HepG2 (cell line): ENCODE data around the gene COASY. TPM values are rescaled to one million over a fixed set of nuclear protein-coding genes. Genes with fewer than 3 reads are reported as not detected.
A peak's percentile ranks its signal among the peaks of the same experiment; 100 is the strongest.

Experiments used
- BCL6 ChIP-seq: IDR thresholded peaks from 2 replicates; pipeline ENCODE4 v1.6.1; 2016; ENCODE audit warnings: missing genetic modification reagents, missing compliant biosample characterization
- CEBPG ChIP-seq: IDR thresholded peaks from 2 replicates; pipeline ENCODE4 v1.6.1; 2016
- GTF3A ChIP-seq: sonication (generic); formaldehyde crosslinking; conservative IDR thresholded peaks from 2 replicates; pipeline ENCODE4 v1.4.0; 2020; ENCODE audit warnings: mild to moderate bottlenecking, missing genetic modification reagents
- KMT2B ChIP-seq: IDR thresholded peaks from 2 replicates; pipeline ENCODE4 v1.6.1; 2016; ENCODE audit warnings: missing genetic modification reagents, missing compliant biosample characterization
- NCOA5 ChIP-seq: sonication (generic); formaldehyde crosslinking; IDR thresholded peaks from 2 replicates; pipeline ENCODE4 v1.4.0; 2020; ENCODE audit warnings: missing genetic modification reagents
- NFE2L2 ChIP-seq: fragments of 150-350 bp; IDR thresholded peaks from 2 replicates; pipeline ENCODE4 v1.6.1; 2014; ENCODE audit warnings: low read length
- PCBP2 ChIP-seq: fragments of 200-400 bp; formaldehyde crosslinking; optimal IDR thresholded peaks from 2 replicates; pipeline ENCODE3; 2018; ENCODE audit warnings: low read length, low read depth; ENCODE audit not compliant: poor library complexity, severe bottlenecking
- RAD21 ChIP-seq: fragments of 450-650 bp; formaldehyde crosslinking; IDR thresholded peaks from 2 replicates; pipeline ENCODE4 v1.5.0; 2020; ENCODE audit warnings: mild to moderate bottlenecking
- RERE ChIP-seq: IDR thresholded peaks from 2 replicates; pipeline ENCODE4 v1.6.1; 2016; ENCODE audit warnings: low read depth, missing genetic modification reagents, missing compliant biosample characterization
- RNF2 ChIP-seq: fragments of 450-650 bp; conservative IDR thresholded peaks from 2 replicates; pipeline ENCODE4 v1.6.1; 2016; ENCODE audit warnings: low read depth
- SNAI1 ChIP-seq: sonication (generic); formaldehyde crosslinking; IDR thresholded peaks from 2 replicates; pipeline ENCODE4 v1.5.0; 2020; ENCODE audit warnings: mild to moderate bottlenecking, missing genetic modification reagents, borderline replicate concordance
- TAF15 ChIP-seq: fragments of 200-400 bp; formaldehyde crosslinking; IDR thresholded peaks from one replicate; pipeline ENCODE4 v1.6.1; 2018; ENCODE audit warnings: mild to moderate bottlenecking, low read depth, low read length; ENCODE audit not compliant: poor library complexity, severe bottlenecking
- YEATS4 ChIP-seq: sonication (generic); formaldehyde crosslinking; IDR thresholded peaks from 2 replicates; pipeline ENCODE4 v1.4.0; 2020; ENCODE audit warnings: missing genetic modification reagents, borderline replicate concordance
- ZFY ChIP-seq: sonication (generic); formaldehyde crosslinking; IDR thresholded peaks from 2 replicates; pipeline ENCODE4 v1.4.0; 2020; ENCODE audit warnings: missing genetic modification reagents
- ZNF337 ChIP-seq: sonication (generic); formaldehyde crosslinking; IDR thresholded peaks from 2 replicates; pipeline ENCODE4 v1.5.1; 2020; ENCODE audit warnings: missing genetic modification reagents, low read depth, mild to moderate bottlenecking, borderline replicate concordance
- ZNF609 ChIP-seq: sonication (generic); formaldehyde crosslinking; IDR thresholded peaks from 2 replicates; pipeline ENCODE4 v1.4.0; 2020; ENCODE audit warnings: mild to moderate bottlenecking, missing genetic modification reagents, borderline replicate concordance
- ZNF691 ChIP-seq: sonication (generic); formaldehyde crosslinking; IDR thresholded peaks from 2 replicates; pipeline ENCODE4 v1.4.0; 2020; ENCODE audit warnings: missing genetic modification reagents, low read depth, mild to moderate bottlenecking, borderline replicate concordance
- ZNF766 ChIP-seq: sonication (generic); formaldehyde crosslinking; IDR thresholded peaks from 2 replicates; pipeline ENCODE4 v1.5.0; 2020; ENCODE audit warnings: missing genetic modification reagents, borderline replicate concordance
- ZNF878 ChIP-seq: sonication (generic); formaldehyde crosslinking; IDR thresholded peaks from 2 replicates; pipeline ENCODE4 v1.8.1; 2023; ENCODE audit warnings: mild to moderate bottlenecking, missing genetic modification reagents, moderate library complexity
- ZSCAN22 ChIP-seq: sonication (generic); formaldehyde crosslinking; IDR thresholded peaks from 2 replicates; pipeline ENCODE4 v1.4.0; 2020; ENCODE audit warnings: mild to moderate bottlenecking, missing genetic modification reagents
- ZZZ3 ChIP-seq: sonication (generic); formaldehyde crosslinking; IDR thresholded peaks from 2 replicates; pipeline ENCODE4 v1.4.0; 2020; ENCODE audit warnings: missing genetic modification reagents, mild to moderate bottlenecking, borderline replicate concordance
- polyA plus RNA-seq, 8 experiments: library from polyadenylated mRNA; depleted of rRNA in 3 of 8; stranded (reverse) in 7 of 8; unstranded in 1 of 8; fragments of >200 nt; fragmentation: Illumina TruSeq in 4 of 8; extraction: Trizol in 4 of 8; gene quantifications; 2 replicates each; pipeline versions ENCODE4 v1.2.1 to v1.2.3, GENCODE V29; 2011 to 2016; ENCODE audit warnings: low read depth in 4 of 8, missing spikeins in 1 of 8, mixed read lengths in 1 of 8; ENCODE audit not compliant: insufficient read depth in 1 of 8
- total RNA-seq, 5 experiments: library from RNA; depleted of rRNA; stranded (reverse); fragments of >200 nt; fragmentation: Illumina TruSeq; extraction: Trizol; gene quantifications; 2 replicates each; pipeline ENCODE4 v1.2.3, GENCODE V29; 2016; ENCODE audit warnings: low read depth in 1 of 5

The COASY gene
- total and polyA plus RNA-seq, 2 of the 13 experiments (the other 11 are each of a cell fraction or from before 2014, with no cell fraction given), result 90.7 to 125 TPM

- no peak for TF ChIP-seq RERE
- TF ChIP-seq ZFY, result peak; percentile 50; the same call in 1 of the 2 replicates
- TF ChIP-seq ZNF609, result no peak
- no peak for TF ChIP-seq PCBP2
- TF ChIP-seq RNF2, result 0 out of 2 replicates have a peak, but pooled peaks have one; percentile 48
- TF ChIP-seq ZNF337 (CRISPR knock-in tag), result no peak
- TF ChIP-seq BCL6 (CRISPR knock-in tag), result peak; percentile 37; the same call in 1 of the 2 replicates
- TF ChIP-seq YEATS4 (CRISPR knock-in tag), result 0 out of 2 replicates have a peak, but pooled peaks have one; percentile 35
- TF ChIP-seq ZNF766, result no peak
- TF ChIP-seq ZNF691, result peak; percentile 61; the same call in 1 of the 2 replicates
- no peak for TF ChIP-seq CEBPG (CRISPR knock-in tag)
- no peak for TF ChIP-seq ZZZ3 (CRISPR knock-in tag)
- no peak for TF ChIP-seq SNAI1 (CRISPR knock-in tag)
- TF ChIP-seq NFE2L2, result no peak
- TF ChIP-seq KMT2B (CRISPR knock-in tag), result no peak
- no peak for TF ChIP-seq NCOA5
- no peak for TF ChIP-seq ZNF878 (CRISPR knock-in tag)
- no peak for TF ChIP-seq ZSCAN22 (CRISPR knock-in tag)
- no peak for TF ChIP-seq GTF3A (CRISPR knock-in tag)
- TF ChIP-seq RAD21 (CRISPR knock-in tag), result no peak
- no peak for TF ChIP-seq TAF15
These were observed 17.1 kb upstream of the COASY start (continued) for GRCh38 chr17:42544874-42545283.
